Left kidney (tissue), 8 donors: ENCODE data around the gene FEZ2. TPM values are rescaled to one million over a fixed set of nuclear protein-coding genes. Genes with fewer than 3 reads are reported as not detected.
"Not testable (repeated sequence)": the region's sequence is repeated elsewhere in the genome, so short reads cannot be mapped to it uniquely, and the experiment has no call there.

Source experiments
- DNase-seq: peaks from one replicate; pipeline ENCODE4 v3.0.0-alpha.2; 2013
- long read RNA-seq, 8 donors: transcript quantifications; one replicate each; lab custom pipeline, GENCODE V29; 2026
- polyA plus RNA-seq: library from polyadenylated mRNA; unstranded; fragments of 120-200 nt; gene quantifications from one replicate; pipeline ENCODE4 v1.2.1, GENCODE V29; 2013; ENCODE audit not compliant: insufficient read length

The FEZ2 gene
- polyA plus RNA-seq: 88.7 TPM
- long read RNA-seq, donor 1, full-length matches to known transcripts: 8 of 53 reads
- long read RNA-seq, donor 1, partial matches to known transcripts: 36 of 53 reads
- long read RNA-seq, donor 1, other reads (novel, unspliced or antisense): 9 of 53 reads
- long read RNA-seq, donor 2, full-length matches to known transcripts: 11 of 40 reads
- long read RNA-seq, donor 2, partial matches to known transcripts: 29 of 40 reads
- long read RNA-seq, donor 2, other reads (novel, unspliced or antisense): 0 of 40 reads
- long read RNA-seq, donor 3, full-length matches to known transcripts: 7 of 17 reads
- long read RNA-seq, donor 3, partial matches to known transcripts: 10 of 17 reads
- long read RNA-seq, donor 3, other reads (novel, unspliced or antisense): 0 of 17 reads
- long read RNA-seq, donor 4, partial matches to known transcripts: 0 of 1 reads
- long read RNA-seq, donor 4, other reads (novel, unspliced or antisense): 0 of 1 reads
- long read RNA-seq, donor 5, full-length matches to known transcripts: 32 of 50 reads
- long read RNA-seq, donor 5, partial matches to known transcripts: 18 of 50 reads
- long read RNA-seq, donor 5, other reads (novel, unspliced or antisense): 0 of 50 reads
- long read RNA-seq, donor 6, full-length matches to known transcripts: 10 of 37 reads
- long read RNA-seq, donor 6, partial matches to known transcripts: 27 of 37 reads
- long read RNA-seq, donor 6, other reads (novel, unspliced or antisense): 0 of 37 reads
- long read RNA-seq, donor 7, full-length matches to known transcripts: 27 of 80 reads
- long read RNA-seq, donor 7, partial matches to known transcripts: 53 of 80 reads
- long read RNA-seq, donor 7, other reads (novel, unspliced or antisense): 0 of 80 reads
- long read RNA-seq, donor 8, transcript FEZ2-204 (8 exons, 1,931 nt): major isoform, 9 of 10 reads
- long read RNA-seq, donor 8, partial matches to known transcripts: 0 of 10 reads
- long read RNA-seq, donor 8, other reads (novel, unspliced or antisense): 0 of 10 reads

GRCh38 chr2:36597532-36598377 lies at the start of gene FEZ2:
Gene FEZ2, minus strand, starts transcription at chr2:36598168. Its CDS starts 26 bp downstream, at chr2:36598142.
- peak; percentile 76 for DNase-seq

GRCh38 chr2:36634981-36635597 lies 37.1 kb upstream of the FEZ2 start:
- DNase-seq: no peak

DNA sequence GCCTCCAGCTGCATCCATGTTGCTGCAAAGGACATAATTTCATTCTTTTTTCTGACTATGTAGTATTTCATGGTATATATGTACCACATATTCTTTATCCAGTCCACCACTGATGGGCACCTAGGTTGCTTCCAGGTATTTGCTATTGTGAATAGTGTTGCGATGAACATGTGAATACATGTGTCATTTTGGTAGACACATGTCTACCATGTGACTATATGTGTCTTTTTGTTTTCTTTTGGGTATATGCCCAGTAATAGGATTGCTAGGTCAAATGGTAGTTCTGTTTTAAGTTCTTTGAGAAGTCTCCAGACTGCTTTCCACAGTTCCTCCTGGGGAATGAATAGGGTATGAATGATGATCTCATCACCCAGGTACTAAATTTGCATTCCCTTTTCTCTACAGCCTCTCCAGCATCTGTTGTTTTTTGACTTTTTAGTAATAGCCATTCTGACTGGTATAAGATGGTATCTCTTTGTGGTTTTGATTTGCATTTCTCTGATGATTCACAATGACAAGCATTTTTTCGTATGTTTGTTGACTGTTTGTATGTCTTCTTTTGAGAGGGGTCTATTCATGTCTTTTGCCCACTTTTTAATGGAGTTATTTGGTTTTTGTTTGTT lies 35.6 kb upstream of the FEZ2 start:
- DNase-seq: no peak

DNA sequence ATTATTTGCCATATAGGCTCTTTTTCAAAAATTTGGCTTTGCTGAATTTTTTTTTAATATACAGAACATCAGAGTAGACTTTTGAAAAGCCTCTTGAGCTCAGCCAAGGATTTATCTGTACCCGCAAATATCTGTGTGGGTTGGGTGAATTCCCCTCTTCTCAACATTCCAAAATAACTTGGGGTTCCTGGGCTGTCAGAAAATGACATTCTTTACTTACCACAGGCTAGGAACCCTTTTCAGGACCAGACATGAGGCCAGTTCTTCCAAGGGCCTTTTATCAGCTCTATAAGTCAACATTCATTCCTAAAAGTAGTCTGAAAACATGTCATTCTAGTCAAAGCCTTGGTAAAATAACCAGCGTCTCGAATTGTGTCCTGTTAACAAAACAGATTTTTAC lies 28.8 kb upstream of the FEZ2 start:
- DNase-seq: no peak

- no peak for DNase-seq
Observed at GRCh38 chr2:36626071-36626470, 28.1 kb upstream of the FEZ2 start.

DNA sequence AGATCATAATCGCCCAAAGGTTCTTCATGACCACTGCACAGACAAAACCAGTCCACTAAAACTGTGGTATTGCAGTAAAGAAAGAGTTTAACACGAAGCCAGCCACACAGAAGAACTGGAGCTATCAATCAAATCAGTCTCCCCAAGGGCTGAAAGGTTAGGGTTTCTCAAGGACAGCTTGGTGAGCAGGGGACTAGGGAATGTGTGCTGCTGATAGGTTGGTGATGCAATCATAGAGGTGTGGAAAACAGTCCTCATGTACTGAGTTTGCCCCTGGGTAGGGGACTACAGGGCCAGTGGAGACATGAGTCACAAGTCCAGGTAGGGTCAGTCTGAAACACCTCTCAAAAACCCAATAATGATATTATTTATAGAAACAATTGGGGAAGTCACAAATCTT lies 27.3 kb upstream of the FEZ2 start:
- no peak for DNase-seq

DNA sequence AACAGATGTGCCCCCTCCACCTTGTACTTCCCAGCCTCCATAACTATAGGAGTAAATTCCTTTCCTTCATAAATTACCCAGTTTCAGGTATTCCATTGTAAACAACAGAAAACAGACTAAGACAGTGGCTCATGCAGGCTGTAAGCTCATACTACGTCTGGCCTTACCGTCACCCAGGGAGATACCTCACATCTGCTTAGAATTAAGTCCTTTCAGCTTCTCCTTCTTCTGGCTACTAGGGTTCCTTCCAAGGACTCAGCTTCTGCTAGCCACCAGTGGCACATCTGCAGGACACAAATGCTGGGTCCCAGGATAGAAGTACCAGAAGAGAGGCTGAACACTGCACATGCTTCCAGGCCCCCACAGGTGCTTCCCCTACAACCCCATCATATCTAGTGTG lies 22.4 kb upstream of the FEZ2 start:
- DNase-seq: no peak

GRCh38 chr2:36618381-36618780 lies 20.4 kb upstream of the FEZ2 start:
- DNase-seq: peak; percentile 41

- no peak for DNase-seq
Observed at GRCh38 chr2:36616947-36617346, 19.0 kb upstream of the FEZ2 start.

DNA sequence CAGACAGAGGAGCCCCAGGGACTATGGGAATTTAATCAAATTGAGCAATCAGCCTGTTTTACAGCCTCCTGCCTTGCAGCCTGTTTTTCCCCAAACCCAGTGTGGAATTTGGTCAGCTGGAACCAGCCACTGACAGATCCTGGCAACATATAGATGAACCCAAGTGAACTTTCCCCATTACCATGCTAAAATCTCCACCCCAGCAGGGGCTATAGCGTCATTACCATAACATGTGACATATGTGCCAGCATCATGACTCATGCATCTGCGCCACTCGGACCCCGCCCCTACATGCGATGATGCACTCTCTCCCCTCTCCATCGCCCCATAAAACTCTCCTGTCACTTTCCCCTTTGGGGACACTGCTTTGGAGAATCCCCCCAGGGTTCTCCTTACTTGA lies 17.3 kb upstream of the FEZ2 start:
- no peak for DNase-seq

DNA sequence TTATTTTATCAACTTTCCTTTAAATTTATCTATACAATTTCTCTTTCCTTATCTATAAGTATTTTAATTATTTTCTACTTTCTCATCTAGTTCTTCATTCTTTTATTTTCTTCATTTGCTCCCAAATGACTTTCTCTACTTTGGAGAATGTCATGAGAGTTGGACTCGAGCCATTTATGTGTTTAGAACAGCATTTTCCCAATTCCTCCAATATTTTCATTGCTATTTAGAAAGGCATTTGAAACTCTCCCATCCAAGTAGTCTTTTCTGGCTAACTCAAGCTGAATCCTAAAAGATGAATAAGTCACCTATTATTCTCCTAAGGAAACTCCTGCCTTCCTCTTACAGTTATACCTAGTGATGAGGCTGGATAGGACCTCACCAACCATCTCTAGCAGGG lies 15.8 kb upstream of the FEZ2 start:
- no peak for DNase-seq

- no peak for DNase-seq
Observed at GRCh38 chr2:36611316-36611990, 13.5 kb upstream of the FEZ2 start.

DNA sequence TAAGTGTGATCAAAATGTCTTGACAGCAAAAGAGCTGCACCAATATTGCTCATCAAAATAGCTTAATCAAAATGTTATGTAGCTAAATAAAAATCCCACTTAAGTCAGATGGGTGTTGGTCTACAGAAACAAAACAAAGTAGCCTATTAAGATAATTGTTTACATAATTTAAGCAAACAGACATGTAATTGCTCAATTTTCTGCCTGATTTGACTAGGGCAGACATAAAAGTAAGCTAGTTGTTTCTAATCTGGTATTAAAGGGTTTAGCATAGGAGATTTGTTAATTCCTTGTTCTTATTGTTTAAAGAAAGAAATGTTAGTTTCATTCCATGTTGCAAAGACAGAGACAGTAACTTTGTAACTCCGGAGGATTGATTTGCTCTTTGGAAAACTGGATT lies 11.5 kb upstream of the FEZ2 start:
- no peak for DNase-seq

DNA sequence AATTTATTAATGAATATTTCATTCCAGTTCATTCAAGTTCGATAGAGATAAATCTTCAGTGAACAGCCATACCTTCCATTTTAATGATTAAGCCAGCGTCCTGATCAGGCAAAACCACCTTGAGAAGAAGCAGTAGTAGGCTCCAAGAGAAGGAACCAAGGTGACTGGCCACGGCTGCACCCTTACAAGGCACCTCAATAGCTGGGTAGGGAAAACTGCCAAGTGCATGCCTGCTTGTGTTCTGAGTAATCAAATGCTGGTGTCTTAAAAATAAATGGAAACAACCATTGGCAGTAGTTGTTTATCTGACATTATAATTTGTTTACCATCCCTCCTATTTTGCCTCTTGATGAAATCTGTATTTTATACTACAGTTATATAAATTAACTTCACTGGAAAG lies 10.0 kb upstream of the FEZ2 start:
- no peak for DNase-seq

DNA sequence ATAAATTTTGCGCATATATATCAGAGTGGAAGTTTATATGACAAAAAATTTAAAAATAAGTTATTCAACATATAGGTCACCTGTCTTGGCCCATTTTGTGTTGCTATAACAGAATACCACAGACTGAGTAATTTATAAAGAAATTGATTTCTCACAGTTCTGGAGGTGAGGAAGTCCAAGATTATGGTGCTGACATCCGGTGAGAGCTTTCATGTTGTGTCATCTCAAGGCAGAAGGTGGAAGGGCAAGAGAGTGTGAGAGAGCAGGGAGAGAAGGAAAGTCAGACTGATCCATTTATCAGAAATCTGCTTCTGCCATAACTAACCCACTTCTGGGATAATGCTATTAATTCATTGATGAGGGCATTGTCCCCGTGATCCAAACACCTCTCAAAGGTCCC lies 9.0 kb upstream of the FEZ2 start:
- no peak for DNase-seq

- no peak for DNase-seq
Observed at GRCh38 chr2:36605273-36605672, 7.3 kb upstream of the FEZ2 start.

DNA sequence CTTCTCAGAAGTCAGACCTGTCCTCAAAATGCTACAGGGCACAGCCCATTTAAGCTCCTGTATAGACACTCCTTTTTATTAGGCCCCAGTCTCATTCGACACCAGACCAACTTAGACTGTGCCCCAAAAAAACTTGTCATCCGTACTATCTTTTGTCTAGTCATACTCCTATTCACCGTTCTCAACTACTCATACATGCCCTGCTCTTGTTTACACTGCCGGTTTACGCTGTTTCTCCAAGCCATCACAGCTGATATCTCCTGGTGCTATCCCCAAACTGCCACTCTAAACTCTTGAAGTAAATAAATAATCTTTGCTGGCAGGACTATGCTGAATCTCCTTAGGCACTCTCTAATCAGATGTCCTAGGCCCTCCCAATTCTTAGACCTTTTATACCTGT lies 5.7 kb upstream of the FEZ2 start:
- not testable (repeated sequence) for DNase-seq

DNA sequence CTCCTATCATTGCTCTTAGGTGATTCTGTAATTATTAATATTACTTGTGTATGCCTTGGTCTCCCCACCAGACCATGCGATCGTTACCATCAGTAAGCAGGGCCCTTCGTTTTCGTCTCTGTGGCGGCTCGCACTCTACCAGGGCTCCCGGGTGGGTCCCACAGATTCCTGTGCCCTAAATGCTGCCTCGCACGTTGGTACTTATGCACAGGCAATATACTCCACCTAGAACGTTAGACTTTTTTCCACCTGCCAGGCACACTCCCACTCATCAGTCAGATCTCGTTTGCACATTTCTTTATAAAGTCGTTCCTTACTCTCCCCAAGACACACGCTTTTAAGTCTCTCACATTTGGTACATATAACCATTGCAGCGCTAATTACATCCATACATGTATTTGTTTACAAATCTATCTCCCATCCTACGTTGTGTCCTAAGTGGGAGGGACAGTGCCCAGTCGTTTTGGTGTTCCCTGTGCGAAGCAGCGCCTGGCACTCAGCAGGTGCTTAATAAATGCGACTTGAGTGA lies 901 bp downstream of the FEZ2 start:
- no peak for DNase-seq

DNA sequence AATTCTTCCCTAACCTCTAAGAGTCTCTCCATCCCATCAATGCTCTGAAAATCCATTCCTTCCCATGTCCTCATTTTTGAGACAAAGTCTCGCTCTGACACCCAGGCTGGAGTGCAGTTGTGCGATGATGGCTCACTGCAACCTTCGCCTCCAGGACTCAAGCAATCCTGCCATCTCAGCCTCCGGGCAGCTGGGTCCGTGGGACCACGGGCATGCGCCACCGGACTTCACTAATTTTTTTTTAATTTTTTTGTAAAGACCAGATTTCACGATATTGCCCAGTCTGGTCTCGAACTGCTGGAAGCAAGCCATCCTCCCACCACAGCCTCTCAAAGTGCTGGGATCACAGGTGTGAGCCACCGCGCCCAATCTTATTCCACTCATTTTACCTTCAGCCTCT lies 1.6 kb downstream of the FEZ2 start:
- no peak for DNase-seq

DNA sequence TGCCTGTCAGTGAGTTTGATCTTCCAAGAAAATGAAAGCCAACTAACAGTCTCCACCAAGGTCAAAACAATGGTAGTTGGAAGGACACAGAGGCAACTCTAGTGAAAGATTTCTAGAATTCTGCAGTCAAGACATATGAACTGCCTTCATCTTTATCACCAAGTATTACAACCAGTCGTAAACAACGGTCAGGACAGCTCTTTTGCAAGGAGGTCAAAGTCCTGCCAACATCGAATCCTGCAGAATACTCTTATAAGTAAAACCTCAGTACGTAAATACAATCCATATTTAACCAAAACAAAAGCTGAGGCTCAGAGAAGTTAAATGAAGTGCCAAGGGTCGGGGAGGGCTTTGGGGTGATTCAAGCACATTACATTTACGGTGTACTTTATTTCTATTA lies 3.1 kb downstream of the FEZ2 start:
- no peak for DNase-seq
